Left ventricle myocardium inferior (tissue), 1 donor: ENCODE data around the gene LYVE1. TPM values are rescaled to one million over a fixed set of nuclear protein-coding genes. Genes with fewer than 3 reads are reported as not detected.

Experiments used
- DNase-seq: peaks from one replicate; pipeline ENCODE4 v3.0.0-alpha.2; 2020
- H3K27ac ChIP-seq: fragments of 200-600 bp; replicated peaks from 2 replicates; pipeline ENCODE4 v1.8.0; 2021
- H3K27me3 ChIP-seq: fragments of 200-600 bp; 2 replicates; pipeline ENCODE4 v1.8.0; 2021; ENCODE audit warnings: low read depth
- H3K36me3 ChIP-seq: fragments of 200-600 bp; 2 replicates; pipeline ENCODE4 v1.8.0; 2021
- H3K4me1 ChIP-seq: fragments of 200-600 bp; 2 replicates; pipeline ENCODE4 v1.8.0; 2021
- H3K4me3 ChIP-seq: fragments of 200-600 bp; 2 replicates; pipeline ENCODE4 v1.8.0; 2021; ENCODE audit warnings: mild to moderate bottlenecking, moderate library complexity
- H3K9me3 ChIP-seq: fragments of 200-600 bp; replicated peaks from 2 replicates; pipeline ENCODE4 v1.8.0; 2021
- CTCF ChIP-seq: fragments of 200-600 bp; IDR thresholded peaks from 2 replicates; pipeline ENCODE4 v1.8.0; 2021; ENCODE audit warnings: antibody characterized with exemption, mild to moderate bottlenecking, borderline replicate concordance
- intact Hi-C: fragments of 100-400 bp; cut with micrococcal nuclease; formaldehyde crosslinking; loops from one replicate; pipeline ENCODE4 v1.11.0; 2022
- total RNA-seq: library from RNA; stranded (reverse); fragmentation: NEBNext Ultra II Directional; extraction: Animal tissue kit (Norgen Biotek cat#: 25700); gene quantifications from one replicate; pipeline ENCODE4 v1.2.1, GENCODE V29; 2021
- donor health status: DM: no; HTN: yes; CAD: no; lungs with severe emphysema.

Gene LYVE1
- total RNA-seq, 1 donor from 2014 or later, result 41.1 TPM

GRCh38 chr11:10511181-10511621, 57.3 kb downstream of the LYVE1 start:
- TF ChIP-seq CTCF, result no peak
- Histone ChIP-seq H3K27ac (no peak overlapping the region), H3K36me3 (peaks cover 4% of the 10 kb centered on the region), H3K4me3 (no peak overlapping the region), H3K4me1 (peaks cover 8% of the 10 kb centered on the region), H3K9me3 (no peaks in the 10 kb centered on the region), H3K27me3 (no peaks in the 10 kb centered on the region)
- intact Hi-C loops, result no loop called here
- DNase-seq, result no peak

Other genes starting within 250 kb of the LYVE1 start
- 3.4 TPM for gene AMPD3, start 113.4 kb downstream of the LYVE1 start, total RNA-seq
- gene RNF141, start 27.5 kb downstream of the LYVE1 start, total RNA-seq, result 39.2 TPM
- gene IRAG1, start 125.1 kb upstream of the LYVE1 start, total RNA-seq, result 5.1 TPM
- gene CTR9, start 182.6 kb upstream of the LYVE1 start, total RNA-seq, result 22.9 TPM
- gene EIF4G2, start 240.3 kb upstream of the LYVE1 start, total RNA-seq, result 760 TPM